ENCODE data around the gene TMEM131. TPM values are rescaled to one million over a fixed set of nuclear protein-coding genes. Genes with fewer than 3 reads are reported as not detected.

Gene TMEM131
- total and polyA plus RNA-seq, 10 of the 15 experiments (the other 5 are each of a cell fraction or from before 2014, with no cell fraction given) = 6.0 to 48.2 (median 23.2) TPM

DNA sequence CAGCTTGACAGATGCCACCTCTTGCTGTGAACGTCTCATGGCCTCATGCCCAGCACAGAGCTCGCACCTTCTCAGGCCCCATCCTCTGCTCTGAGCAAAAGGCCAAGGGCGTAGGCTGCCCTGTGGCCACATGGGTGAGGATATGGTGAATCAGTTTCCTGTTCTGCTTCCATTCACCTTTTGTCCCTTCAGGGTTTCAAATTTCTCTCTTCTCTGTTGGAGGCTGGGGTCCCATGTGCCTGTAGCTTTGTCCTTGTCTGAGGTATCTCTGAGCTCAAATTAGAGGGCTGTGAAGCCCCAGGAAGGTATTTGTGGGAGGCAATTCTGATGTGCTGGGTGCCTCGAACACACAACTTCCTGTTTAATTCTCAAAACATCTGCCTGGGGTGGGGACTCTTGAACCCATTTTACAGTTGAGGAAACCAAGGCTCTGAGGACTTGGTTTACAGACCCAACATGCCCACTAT, 253.3 kb downstream of the TMEM131 start (continued):
- TF ChIP-seq, protein P1, sequence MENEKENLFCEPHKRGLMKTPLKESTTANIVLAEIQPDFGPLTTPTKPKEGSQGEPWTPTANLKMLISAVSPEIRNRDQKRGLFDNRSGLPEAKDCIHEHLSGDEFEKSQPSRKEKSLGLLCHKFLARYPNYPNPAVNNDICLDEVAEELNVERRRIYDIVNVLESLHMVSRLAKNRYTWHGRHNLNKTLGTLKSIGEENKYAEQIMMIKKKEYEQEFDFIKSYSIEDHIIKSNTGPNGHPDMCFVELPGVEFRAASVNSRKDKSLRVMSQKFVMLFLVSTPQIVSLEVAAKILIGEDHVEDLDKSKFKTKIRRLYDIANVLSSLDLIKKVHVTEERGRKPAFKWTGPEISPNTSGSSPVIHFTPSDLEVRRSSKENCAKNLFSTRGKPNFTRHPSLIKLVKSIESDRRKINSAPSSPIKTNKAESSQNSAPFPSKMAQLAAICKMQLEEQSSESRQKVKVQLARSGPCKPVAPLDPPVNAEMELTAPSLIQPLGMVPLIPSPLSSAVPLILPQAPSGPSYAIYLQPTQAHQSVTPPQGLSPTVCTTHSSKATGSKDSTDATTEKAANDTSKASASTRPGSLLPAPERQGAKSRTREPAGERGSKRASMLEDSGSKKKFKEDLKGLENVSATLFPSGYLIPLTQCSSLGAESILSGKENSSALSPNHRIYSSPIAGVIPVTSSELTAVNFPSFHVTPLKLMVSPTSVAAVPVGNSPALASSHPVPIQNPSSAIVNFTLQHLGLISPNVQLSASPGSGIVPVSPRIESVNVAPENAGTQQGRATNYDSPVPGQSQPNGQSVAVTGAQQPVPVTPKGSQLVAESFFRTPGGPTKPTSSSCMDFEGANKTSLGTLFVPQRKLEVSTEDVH (IDR thresholded peaks at IDR 0.05; ENCODE audit: low read depth, partially characterized antibody) = no peak
- TF ChIP-seq, protein P2, sequence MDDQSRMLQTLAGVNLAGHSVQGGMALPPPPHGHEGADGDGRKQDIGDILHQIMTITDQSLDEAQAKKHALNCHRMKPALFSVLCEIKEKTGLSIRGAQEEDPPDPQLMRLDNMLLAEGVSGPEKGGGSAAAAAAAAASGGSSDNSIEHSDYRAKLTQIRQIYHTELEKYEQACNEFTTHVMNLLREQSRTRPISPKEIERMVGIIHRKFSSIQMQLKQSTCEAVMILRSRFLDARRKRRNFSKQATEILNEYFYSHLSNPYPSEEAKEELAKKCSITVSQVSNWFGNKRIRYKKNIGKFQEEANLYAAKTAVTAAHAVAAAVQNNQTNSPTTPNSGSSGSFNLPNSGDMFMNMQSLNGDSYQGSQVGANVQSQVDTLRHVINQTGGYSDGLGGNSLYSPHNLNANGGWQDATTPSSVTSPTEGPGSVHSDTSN (IDR thresholded peaks at IDR 0.05; ENCODE audit: insufficient replicate concordance, low read depth, low read length) = no peak

DNA sequence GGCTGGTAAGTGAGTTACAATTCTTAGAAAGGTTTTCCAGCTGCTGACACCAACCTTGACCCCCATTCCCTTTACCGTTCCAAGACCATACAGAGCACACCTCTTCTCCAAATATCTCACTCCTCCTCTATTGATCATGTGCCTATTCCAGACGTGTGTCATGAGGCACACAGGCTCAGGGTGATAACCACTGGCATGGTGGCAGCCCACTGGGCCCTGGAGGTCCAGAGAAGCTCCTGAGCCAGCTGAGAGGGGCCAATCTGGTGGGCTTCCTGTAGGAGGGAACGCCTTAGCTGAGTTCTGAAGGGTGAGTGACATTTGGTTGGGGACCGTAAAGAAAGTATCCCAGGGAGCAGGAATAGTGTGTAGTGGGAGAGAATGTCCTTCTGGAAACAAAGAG, 254.1 kb downstream of the TMEM131 start:
- CTCF ChIA-PET = interaction anchor here (0.6 to 4.7 kb wide), 23 partner anchors 11 to 670 kb away, joined by 3 to 39 read pairs (median 5); no protein-coding TSS in a partner anchor
- 68% methylated on average over 4 of the region's 4 CpGs for WGBS (ENCODE audit: insufficient coverage, insufficient replicate concordance, low lambda C conversion rate, missing lambda C conversion rate)
- in situ Hi-C loops (cut with MboI) (no loop called here), intact Hi-C loops (cut with micrococcal nuclease; ENCODE audit: unreplicated experiment) (loop anchor here (2.0 kb wide), 1 partner anchor 527 kb away; no protein-coding TSS in a partner anchor)
- H3K27me3 ChIP-seq (replicated peaks in 1 of 2; ENCODE audit: control insufficient read depth in 2 of 2, insufficient read depth in 2 of 2, low read length in 1 of 2) = no peaks in the 10 kb centered on the region
- H3K9me3 ChIP-seq (replicated peaks; ENCODE audit: control insufficient read depth, insufficient read depth, low read length) = no peaks in the 10 kb centered on the region
- H3K9ac ChIP-seq (ENCODE audit: control insufficient read depth, insufficient read depth, low read length) = no peak overlapping the region
- TF ChIP-seq EED (IDR thresholded peaks at IDR 0.05; ENCODE audit: low read depth) (no peak), NFYA (IDR thresholded peaks at IDR 0.05; ENCODE audit: borderline replicate concordance, low read depth, low read length) (no peak), BACH1 (IDR thresholded peaks at IDR 0.05; ENCODE audit: borderline replicate concordance) (no peak), SREBF2 (IDR thresholded peaks at IDR 0.05; ENCODE audit: low read length) (no peak), NFXL1 (IDR thresholded peaks at IDR 0.05; ENCODE audit: borderline replicate concordance) (no peak), KLF5 (IDR thresholded peaks at IDR 0.05; ENCODE audit: partially characterized antibody) (no peak), JUNB (IDR thresholded peaks at IDR 0.05) (no peak)
- TF ChIP-seq, protein P3, sequence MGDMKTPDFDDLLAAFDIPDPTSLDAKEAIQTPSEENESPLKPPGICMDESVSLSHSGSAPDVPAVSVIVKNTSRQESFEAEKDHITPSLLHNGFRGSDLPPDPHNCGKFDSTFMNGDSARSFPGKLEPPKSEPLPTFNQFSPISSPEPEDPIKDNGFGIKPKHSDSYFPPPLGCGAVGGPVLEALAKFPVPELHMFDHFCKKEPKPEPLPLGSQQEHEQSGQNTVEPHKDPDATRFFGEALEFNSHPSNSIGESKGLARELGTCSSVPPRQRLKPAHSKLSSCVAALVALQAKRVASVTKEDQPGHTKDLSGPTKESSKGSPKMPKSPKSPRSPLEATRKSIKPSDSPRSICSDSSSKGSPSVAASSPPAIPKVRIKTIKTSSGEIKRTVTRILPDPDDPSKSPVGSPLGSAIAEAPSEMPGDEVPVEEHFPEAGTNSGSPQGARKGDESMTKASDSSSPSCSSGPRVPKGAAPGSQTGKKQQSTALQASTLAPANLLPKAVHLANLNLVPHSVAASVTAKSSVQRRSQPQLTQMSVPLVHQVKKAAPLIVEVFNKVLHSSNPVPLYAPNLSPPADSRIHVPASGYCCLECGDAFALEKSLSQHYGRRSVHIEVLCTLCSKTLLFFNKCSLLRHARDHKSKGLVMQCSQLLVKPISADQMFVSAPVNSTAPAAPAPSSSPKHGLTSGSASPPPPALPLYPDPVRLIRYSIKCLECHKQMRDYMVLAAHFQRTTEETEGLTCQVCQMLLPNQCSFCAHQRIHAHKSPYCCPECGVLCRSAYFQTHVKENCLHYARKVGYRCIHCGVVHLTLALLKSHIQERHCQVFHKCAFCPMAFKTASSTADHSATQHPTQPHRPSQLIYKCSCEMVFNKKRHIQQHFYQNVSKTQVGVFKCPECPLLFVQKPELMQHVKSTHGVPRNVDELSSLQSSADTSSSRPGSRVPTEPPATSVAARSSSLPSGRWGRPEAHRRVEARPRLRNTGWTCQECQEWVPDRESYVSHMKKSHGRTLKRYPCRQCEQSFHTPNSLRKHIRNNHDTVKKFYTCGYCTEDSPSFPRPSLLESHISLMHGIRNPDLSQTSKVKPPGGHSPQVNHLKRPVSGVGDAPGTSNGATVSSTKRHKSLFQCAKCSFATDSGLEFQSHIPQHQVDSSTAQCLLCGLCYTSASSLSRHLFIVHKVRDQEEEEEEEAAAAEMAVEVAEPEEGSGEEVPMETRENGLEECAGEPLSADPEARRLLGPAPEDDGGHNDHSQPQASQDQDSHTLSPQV (IDR thresholded peaks at IDR 0.05) = no peak
- no peak overlapping the region for H2AFZ ChIP-seq (ENCODE audit: control insufficient read depth, low read depth, low read length)
- FAIRE-seq (no peak), DNase-seq (ENCODE audit: low read depth, low spot score) (no peak), ATAC-seq (no peak)
- POLR2A ChIA-PET = no interaction called here
- H3K79me2 ChIP-seq (ENCODE audit: control insufficient read depth, insufficient read depth, low read length) = no peaks in the 10 kb centered on the region
- RAD21 ChIA-PET (ENCODE audit: unreplicated experiment) = interaction anchor here (1.1 to 2.7 kb wide), 4 partner anchors 65 to 643 kb away, joined by 3 to 22 read pairs (median 4); no protein-coding TSS in a partner anchor
- H3K4me3 ChIP-seq = no peak overlapping the region
- H3K27ac ChIP-seq (ENCODE audit: control insufficient read depth, insufficient read depth) = no peak overlapping the region
- SMC1A ChIA-PET (ENCODE audit: uncharacterized antibody, unreplicated experiment) = interaction anchor here (0.9 to 2.8 kb wide), 9 partner anchors 9 to 643 kb away, joined by 3 to 17 read pairs (median 4); no protein-coding TSS in a partner anchor
- H3K4me2 ChIP-seq (ENCODE audit: control insufficient read depth, insufficient read depth) = no peak overlapping the region
- peaks cover 8% of the 10 kb centered on the region for H3K4me1 ChIP-seq (ENCODE audit: control insufficient read depth, insufficient read depth, low read length)
- BruUV-seq (replicated peaks) = no TSS peak
- no peaks in the 10 kb centered on the region for H3K36me3 ChIP-seq (ENCODE audit: control insufficient read depth in 2 of 2, insufficient read depth in 2 of 2, low read length in 1 of 2)
- no peaks in the 10 kb centered on the region for H4K20me1 ChIP-seq (ENCODE audit: control insufficient read depth, insufficient read depth)

Measured in GM12878 (cell line).